Lower leg skin (tissue), 3 donors: ENCODE data around the gene POU6F2.

ENCODE experiments used
- CTCF ChIP-seq, 3 donors: fragments of 450-650 bp; IDR thresholded peaks; one replicate each; pipeline ENCODE4 v1.5.1; 2016; ENCODE audit warnings: antibody characterized with exemption in 3 of 3, mild to moderate bottlenecking in 3 of 3, moderate library complexity in 2 of 3
- POLR2A ChIP-seq, 2 donors: fragments of 450-650 bp; IDR thresholded peaks; one replicate each; pipeline ENCODE4 v1.6.1; 2016 to 2017; ENCODE audit warnings: antibody characterized with exemption in 2 of 2, mild to moderate bottlenecking in 1 of 2, moderate library complexity in 1 of 2

- TF ChIP-seq CTCF (IDR thresholded peaks at IDR 0.05) (no peak), POLR2A (IDR thresholded peaks at IDR 0.05) (no peak)
These were observed 439.9 kb downstream of the POU6F2 start for GRCh38 chr7:39417642-39418041.
